ENCODE results near the gene TBC1D4.

Gene TBC1D4

GRCh38 chr13:75492389-75492788, 10.4 kb upstream of the TBC1D4 start:
- DNase-seq = no peak
- in situ Hi-C loops (cut with HindIII; ENCODE audit: low pct_ligation_motif_present, low pct_unique_long_range_greater_than_20kb, low sequenced_read_pairs) = no loop called here

- DNase-seq = no peak
- in situ Hi-C loops (cut with HindIII; ENCODE audit: low pct_ligation_motif_present, low pct_unique_long_range_greater_than_20kb, low sequenced_read_pairs) = no loop called here
Observed at GRCh38 chr13:75491376-75491775, 9.4 kb upstream of the TBC1D4 start.

DNA sequence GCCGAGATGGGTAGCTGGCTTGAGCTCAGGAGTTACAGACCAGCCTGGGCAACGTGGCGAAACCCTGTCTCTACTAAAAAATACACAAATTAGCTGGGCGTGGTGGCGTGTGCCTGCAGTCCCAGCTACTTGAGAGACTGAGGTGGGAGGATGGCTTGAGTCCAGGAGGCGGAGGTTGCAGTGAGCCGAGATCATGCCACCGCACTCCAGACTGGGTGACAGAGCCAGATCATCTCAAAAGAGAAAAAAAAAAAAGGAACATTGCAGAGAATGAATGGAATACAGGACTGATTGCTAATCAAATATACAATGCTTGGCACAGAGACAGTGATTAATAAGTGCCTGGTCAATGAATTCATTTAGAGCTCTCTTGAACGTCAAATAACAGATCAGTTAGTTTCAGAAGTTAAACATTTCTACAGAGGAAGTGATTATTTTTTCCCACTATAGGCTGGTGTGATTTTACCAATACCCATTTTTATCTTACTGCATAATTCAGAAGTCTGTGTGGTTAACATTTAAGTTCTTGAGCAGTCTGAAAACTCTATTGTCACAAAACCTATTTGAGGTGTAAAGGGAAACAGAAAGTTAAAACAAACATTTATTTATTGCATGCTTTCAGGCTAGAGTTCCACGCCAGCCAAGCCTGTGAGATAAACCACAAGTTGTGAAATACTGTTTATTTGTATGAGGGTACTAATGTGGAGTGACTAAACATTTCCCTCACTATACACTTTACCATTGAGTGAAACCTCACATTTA, 7.7 kb upstream of the TBC1D4 start:
- DNase-seq = no peak
- in situ Hi-C loops (cut with HindIII; ENCODE audit: low pct_ligation_motif_present, low pct_unique_long_range_greater_than_20kb, low sequenced_read_pairs) = no loop called here

- in situ Hi-C loops (cut with HindIII; ENCODE audit: low pct_ligation_motif_present, low pct_unique_long_range_greater_than_20kb, low sequenced_read_pairs) = no loop called here
- DNase-seq = no peak
Observed at GRCh38 chr13:75486146-75487062, 4.4 kb upstream of the TBC1D4 start.

GRCh38 chr13:75485286-75486062, 3.5 kb upstream of the TBC1D4 start:
- no peak for DNase-seq
- in situ Hi-C loops (cut with HindIII; ENCODE audit: low pct_ligation_motif_present, low pct_unique_long_range_greater_than_20kb, low sequenced_read_pairs) = no loop called here

DNA sequence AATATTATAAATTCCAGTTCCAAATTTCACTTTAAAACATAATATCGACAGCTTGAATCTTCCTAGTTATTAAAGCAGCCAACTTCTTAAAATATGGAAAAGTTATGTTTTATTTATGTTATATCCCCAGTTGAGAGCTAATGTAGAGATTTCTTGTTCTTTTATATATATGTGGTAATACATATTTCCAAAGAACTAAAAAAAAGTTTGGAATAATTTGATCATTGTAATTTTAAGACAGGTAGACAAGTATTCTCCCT, 781 bp upstream of the TBC1D4 start:
- in situ Hi-C loops (cut with HindIII; ENCODE audit: low pct_ligation_motif_present, low pct_unique_long_range_greater_than_20kb, low sequenced_read_pairs) = no loop called here
- DNase-seq = no peak

DNA sequence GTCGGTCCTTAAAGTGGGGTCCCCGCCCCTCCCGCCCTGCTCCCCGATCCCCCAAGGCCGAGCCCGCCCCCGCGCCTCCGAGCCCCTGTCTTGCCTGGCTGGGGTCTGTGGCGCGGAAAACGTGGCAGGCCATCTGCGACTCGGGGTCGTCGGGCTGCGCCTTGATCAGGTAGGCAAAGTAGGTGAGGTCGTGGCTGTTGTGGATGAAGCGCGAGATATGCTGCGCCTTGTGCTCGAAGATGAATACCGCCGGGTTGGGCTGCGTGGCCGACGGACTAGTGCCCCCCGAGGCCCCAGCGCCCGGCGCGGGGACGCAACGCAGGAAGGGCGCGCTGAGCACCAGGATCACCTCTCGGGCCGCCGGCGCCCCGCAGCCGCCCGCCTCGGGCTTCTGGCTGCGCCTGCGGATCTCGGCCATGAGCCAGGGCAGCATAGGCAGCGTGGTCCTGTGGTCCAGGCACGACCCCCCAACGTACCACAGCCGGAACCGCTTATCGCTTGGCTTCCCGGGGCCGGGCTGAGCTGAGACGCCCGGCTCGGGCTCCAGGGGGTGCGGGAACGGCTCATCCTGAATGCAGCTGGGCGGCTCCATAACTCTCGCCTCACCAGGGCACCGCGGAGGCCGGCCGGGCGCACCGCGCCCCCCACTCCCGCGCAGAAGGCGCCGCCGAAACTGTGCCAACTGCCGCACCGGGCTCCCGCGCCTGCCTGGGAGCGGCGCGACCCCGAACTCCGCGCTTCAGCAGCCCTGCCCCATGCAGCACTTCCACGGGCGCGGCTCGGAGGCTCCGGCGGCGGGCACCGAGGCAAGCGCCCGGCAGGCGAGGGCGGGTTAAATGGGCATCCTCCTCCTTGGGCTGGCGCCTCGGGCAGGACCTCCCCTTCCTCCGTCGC, 546 bp downstream of the TBC1D4 start:
- DNase-seq = peak; percentile 27
- in situ Hi-C loops (cut with HindIII; ENCODE audit: low pct_ligation_motif_present, low pct_unique_long_range_greater_than_20kb, low sequenced_read_pairs) = no loop called here

GRCh38 chr13:75480671-75481175, 1.2 kb downstream of the TBC1D4 start:
- DNase-seq = peak; percentile 61
- in situ Hi-C loops (cut with HindIII; ENCODE audit: low pct_ligation_motif_present, low pct_unique_long_range_greater_than_20kb, low sequenced_read_pairs) = no loop called here

GRCh38 chr13:75479102-75479740, 2.7 kb downstream of the TBC1D4 start:
- no peak for DNase-seq
- in situ Hi-C loops (cut with HindIII; ENCODE audit: low pct_ligation_motif_present, low pct_unique_long_range_greater_than_20kb, low sequenced_read_pairs) = no loop called here

DNA sequence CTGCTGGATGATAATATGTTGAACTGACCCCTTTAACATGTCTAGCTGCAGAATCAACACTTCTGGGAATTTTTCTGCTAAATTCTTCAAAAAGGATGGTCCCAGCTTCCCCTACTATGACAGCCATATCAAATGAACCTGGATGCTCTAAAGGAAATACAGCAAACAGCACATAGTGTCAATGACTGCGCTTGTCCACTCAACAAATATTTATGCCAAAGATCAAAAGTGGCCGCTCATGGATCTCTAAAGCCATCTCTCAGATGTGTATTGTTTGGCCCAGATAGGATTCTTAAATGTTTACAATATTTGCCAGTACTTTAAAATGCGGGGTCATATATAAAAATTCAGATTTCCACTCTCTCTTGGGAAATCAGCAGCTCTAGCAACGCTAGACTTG, 3.3 kb downstream of the TBC1D4 start:
- DNase-seq = no peak
- in situ Hi-C loops (cut with HindIII; ENCODE audit: low pct_ligation_motif_present, low pct_unique_long_range_greater_than_20kb, low sequenced_read_pairs) = no loop called here

DNA sequence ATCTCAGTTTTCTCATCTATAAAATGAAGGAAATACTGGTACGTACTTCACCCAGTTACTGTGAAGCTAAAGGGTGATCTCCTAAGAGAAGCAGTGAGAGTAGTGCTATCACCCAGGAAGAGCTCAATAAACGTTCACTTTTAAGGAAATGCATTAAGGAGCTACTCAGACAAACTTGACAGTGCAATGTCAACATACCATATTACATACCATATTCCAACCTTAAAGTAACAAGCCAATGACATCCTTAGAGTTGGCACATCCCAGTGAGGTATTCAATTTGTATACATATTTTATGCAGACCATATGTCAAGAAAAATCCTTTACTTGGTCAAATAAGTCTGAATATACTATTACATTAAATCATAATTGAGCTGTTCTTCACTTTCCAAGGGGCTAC, 7.0 kb downstream of the TBC1D4 start:
- in situ Hi-C loops (cut with HindIII; ENCODE audit: low pct_ligation_motif_present, low pct_unique_long_range_greater_than_20kb, low sequenced_read_pairs) = no loop called here
- DNase-seq = no peak

- no peak for DNase-seq
- in situ Hi-C loops (cut with HindIII; ENCODE audit: low pct_ligation_motif_present, low pct_unique_long_range_greater_than_20kb, low sequenced_read_pairs) = no loop called here
Observed at GRCh38 chr13:75473468-75473867, 8.5 kb downstream of the TBC1D4 start.

GRCh38 chr13:75470676-75471075, 11.3 kb downstream of the TBC1D4 start:
- in situ Hi-C loops (cut with HindIII; ENCODE audit: low pct_ligation_motif_present, low pct_unique_long_range_greater_than_20kb, low sequenced_read_pairs) = no loop called here

DNA sequence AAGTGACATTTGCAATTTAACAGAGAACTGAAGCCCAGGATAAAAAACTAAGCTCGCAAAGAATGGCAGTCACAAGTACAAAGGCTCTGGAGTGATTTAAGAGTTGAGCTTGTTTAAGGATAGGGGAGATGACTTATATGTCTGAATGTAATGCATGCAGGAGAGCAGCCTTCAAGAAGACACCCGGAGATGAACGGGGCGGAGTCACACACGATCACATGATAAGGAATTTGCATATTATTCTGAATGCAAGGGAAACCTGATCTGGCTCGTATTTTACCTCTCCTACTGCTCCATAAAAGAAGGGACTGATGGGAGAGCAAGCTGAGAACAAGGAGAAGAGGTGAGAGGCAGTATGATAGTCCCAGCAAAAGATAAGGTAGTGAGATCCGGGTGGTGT, 12.9 kb downstream of the TBC1D4 start:
- in situ Hi-C loops (cut with HindIII; ENCODE audit: low pct_ligation_motif_present, low pct_unique_long_range_greater_than_20kb, low sequenced_read_pairs) = no loop called here
- DNase-seq = no peak

More at GRCh38 chr13:75470676-75471075, 11.3 kb downstream of the TBC1D4 start:
- DNase-seq = no peak

DNA sequence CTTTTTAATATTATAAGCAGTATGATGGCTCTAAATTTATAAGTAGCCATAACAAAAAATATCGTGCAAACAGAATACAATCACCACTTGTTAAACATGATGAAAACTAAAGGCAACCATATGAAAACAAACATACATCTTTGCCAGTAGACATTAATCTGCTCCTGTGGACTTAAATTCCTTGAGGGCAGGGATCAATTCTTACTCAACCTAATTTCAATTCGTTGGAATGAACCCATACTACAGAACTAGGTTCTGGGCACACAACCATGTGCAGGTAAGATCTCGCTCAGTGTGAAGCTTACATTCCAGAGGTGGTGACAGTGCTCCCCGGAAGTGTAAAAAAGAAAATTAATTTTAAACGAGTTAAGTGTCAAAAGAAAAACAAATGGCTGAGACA, 13.4 kb downstream of the TBC1D4 start:
- in situ Hi-C loops (cut with HindIII; ENCODE audit: low pct_ligation_motif_present, low pct_unique_long_range_greater_than_20kb, low sequenced_read_pairs) = no loop called here
- DNase-seq = no peak

GRCh38 chr13:75468098-75468497, 13.9 kb downstream of the TBC1D4 start:
- in situ Hi-C loops (cut with HindIII; ENCODE audit: low pct_ligation_motif_present, low pct_unique_long_range_greater_than_20kb, low sequenced_read_pairs) = no loop called here

DNA sequence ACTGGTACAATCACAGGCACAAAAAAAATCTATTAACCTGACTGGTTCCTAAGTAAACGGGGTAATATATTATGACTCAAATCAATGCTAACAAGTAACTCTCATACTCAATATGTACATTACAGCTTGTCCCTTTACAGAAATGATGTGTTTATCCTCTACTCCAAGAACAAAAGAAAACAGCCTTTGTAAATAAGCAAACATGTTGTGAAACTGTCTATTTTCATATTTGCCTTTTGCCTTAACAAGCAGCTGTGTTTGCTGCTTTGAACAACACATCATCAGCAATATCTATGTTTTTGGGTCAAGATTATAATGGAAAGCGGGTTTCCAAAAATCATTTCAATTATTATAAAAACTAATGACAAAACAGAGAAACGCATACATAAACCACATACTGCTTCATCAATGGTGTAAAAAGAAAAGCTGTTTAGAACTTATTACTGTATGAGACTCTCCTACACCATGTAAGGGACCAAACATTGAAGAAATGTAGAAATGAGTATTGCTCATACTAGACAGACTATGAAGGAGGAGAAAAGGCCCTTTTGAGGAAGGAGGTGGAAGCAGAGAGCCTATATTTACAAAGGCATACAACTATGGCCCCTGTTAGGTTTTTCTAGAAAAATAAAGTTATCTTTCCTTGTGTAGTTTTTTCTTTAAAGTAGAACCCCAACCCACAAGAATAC, 14.8 kb downstream of the TBC1D4 start:
- no peak for DNase-seq
- in situ Hi-C loops (cut with HindIII; ENCODE audit: low pct_ligation_motif_present, low pct_unique_long_range_greater_than_20kb, low sequenced_read_pairs) = no loop called here

More at GRCh38 chr13:75468098-75468497, 13.9 kb downstream of the TBC1D4 start:
- DNase-seq = no peak
